Measurements from ENCODE around the gene F12.
A peak's percentile ranks its signal among the peaks of the same experiment; 100 is the strongest.
"Not testable (repeated sequence)": the region's sequence is repeated elsewhere in the genome, so short reads cannot be mapped to it uniquely, and the experiment has no call there.

Gene F12

DNA sequence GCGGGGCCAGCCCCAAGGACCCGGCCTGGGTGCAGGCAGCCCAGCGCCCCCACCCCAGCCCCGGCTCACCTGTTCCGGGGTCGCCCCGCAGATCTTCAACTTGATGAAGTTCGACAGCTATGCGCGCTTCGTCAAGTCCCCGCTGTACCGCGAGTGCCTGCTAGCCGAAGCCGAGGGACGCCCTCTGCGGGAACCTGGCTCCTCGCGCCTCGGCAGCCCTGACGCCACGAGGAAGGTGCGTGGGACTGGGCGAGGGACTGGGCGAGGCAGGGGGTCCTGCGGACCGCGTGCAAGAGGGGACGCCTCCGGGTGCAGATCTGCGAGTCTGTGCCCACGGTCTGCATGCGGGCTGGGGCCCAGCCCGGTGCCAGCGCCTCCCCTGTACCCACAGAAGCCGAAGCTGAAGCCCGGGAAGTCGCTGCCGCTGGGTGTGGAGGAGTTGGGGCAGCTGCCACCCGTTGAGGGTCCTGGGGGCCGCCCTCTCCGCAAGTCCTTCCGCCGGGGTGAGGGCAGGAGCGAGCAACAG is 42.0 kb downstream of the F12 start:
- no peak for DNase-seq

DNA sequence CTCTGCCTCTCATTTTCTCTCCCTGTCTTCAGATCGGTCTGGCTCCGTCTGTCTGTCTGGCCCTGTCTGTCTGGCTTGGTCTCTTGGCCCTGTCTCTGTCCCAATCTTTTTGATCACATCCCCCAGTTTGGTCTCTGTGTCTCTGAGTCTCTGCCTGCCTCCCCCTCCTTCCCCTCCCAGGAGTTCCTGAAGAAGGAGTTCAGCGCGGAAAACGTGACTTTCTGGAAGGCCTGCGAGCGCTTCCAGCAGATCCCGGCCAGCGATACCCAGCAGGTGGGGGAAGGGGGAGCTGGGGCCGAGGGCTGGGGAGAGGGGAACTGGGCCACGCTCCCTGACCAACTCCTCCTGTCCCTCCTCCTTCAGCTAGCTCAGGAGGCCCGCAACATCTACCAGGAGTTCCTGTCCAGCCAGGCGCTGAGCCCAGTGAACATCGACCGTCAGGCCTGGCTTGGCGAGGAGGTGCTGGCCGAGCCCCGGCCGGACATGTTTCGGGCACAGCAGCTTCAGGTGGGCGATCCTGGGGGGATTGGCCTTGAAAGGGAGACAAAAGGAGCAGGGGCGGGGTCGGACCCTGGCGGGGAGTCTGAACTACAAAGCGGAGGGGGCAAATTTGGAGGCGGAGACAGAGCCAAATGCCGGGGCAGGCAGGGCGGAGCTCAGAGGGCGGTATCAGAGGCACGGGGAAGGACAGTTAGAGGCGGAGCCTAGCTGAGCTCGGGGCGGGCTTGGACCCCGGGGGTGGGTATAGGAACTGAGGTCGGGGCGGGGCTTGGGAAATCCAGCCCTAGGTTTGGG is 42.6 kb downstream of the F12 start:
- DNase-seq, result peak; percentile 86

DNA sequence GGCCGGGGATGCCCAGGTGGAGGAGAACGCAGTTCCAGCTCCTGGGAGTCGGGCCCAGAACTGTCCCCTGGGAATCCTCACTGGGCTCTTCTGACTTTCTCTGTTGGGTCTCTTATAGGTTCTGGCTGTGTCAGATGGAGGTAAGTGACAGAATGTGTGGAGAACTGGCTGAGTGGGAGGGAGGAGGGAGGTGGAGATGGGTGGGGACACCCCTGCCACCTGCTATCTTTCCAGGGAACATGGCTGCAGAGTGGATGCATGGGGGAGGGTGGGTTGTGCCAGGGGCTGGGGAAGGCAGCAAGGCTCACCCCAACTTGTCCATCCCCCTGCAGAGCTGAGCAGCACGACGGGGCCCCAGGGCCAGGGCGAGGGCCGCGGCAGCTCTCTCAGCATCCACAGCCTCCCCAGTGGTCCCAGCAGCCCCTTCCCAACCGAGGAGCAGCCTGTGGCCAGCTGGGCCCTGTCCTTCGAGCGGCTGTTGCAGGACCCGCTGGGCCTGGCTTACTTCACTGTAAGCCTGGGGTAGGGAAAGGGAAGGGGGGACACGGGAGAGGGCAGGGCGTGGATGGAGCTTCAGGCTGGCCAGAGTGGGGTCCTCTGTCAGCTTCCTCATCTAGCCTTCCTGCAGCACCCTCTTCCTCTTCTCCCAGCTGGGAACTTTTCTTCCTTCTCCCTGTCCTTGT is 43.4 kb downstream of the F12 start:
- no peak for DNase-seq

DNA sequence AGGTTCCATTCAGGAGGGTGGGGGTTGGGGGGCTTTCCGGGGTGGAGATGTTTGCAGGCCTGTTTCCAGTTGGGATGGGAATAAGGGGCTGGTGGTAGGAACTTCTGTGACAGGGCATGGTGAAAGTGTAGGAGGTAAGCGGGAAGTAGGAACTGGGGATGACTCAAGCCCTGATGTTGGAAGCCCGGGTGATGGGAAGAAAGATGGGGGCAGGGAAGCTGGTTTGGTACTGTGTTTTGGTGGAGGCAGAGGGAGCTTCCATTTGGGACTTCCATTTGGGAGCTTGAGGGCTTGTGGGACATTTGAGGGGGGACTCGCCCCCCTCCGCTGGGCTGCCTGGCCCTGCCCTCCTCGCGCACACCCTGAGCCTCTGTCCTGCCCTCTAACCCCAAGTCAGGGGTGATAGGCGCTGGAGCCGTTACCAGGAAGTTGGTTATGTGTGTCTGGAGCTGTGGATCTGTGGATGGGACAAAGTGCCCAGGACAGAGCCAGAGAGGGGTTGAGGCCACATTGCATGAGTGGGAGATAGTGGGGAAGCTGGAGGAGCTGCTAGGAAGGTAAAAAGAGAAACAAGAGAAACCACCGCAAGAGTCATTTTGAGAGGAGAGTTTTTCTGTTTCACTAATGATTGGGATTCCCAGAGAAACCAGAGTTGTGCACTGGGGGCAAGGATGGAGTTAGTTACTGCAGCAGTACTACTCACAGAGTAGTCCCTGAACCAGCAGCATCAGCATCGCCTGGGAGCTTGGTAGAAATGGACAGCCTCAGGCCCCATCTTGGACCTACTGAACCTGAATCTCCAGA is 45.0 kb downstream of the F12 start:
- DNase-seq, result peak; percentile 26

DNA sequence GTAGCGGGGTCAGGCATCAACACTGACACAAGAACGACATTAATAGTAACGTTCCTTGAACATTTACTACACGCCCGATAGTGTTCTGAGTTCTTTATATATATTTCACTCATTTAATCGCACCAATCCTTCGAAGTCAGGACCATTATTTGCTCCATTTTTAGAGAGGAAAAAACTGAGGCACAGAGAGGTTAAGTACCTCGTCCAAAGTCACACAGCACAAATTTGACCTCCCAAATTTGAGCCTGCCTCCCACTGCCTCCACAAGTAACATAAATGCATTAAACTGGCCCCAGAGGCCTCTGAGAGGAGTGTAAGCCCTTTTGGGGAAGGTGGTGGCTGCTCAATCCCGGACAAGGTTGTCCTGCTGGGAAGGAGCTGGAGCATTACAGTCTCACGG is 45.8 kb downstream of the F12 start:
- no peak for DNase-seq

DNA sequence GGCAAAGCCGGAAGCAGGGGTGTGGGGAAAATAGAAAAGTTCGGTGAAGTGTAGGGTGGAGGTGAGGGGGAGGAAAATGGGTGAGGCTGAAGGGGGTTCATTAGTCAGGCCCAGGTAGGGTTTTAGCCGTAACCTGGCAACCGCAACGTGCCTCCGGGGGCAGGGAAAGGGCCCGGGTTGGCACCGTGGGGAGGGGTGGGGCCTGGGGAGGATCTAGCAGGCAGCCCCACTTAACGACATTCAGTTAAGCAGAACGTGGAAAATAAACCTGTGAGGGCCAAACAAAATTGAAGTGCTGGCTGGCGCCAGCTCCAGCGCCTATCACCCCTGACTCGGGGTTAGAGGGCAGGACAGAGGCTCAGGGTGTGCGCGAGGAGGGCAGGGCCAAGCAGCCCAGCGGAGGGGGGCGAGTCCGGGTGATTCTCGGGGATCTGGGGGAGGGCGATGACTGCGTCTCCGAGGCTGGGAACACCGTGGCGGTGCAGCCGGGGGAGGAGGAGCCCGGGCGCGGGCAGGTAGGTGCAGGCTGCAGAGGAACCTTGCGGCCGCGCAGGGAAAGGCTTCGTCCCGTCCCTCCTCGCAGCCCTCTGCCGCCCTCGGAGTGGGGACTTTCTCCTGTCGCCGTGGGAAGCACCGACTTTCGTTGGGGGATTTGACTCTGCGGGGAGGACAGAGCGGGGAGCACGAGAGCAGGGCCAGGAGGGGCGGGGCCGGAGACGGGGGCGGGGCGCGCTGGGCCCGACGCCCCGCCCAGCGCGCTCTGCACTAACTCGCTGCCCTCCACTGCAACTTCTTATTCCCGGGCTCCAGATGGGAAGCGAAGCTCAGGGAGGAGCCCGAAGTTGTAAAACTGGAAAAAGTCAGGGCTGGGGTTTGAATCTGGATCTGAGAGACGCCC is 46.5 kb downstream of the F12 start:
- peak; percentile 39 for DNase-seq

DNA sequence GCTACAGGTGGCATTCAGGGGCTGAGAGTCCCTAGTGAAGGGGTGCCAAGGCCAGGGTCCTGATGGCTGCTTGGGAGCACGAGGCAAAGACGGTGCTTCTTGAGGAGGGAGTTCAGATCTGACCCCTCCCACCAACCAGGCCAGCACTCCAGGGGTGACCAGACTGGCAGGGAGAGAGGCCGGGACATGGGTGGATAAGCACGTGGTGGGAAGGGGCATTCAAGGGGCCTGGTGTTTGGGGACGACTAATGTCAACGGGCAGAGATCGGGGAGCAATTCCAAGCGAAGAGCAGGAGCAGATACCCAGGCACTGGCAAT is 47.1 kb downstream of the F12 start:
- no peak for DNase-seq

DNA sequence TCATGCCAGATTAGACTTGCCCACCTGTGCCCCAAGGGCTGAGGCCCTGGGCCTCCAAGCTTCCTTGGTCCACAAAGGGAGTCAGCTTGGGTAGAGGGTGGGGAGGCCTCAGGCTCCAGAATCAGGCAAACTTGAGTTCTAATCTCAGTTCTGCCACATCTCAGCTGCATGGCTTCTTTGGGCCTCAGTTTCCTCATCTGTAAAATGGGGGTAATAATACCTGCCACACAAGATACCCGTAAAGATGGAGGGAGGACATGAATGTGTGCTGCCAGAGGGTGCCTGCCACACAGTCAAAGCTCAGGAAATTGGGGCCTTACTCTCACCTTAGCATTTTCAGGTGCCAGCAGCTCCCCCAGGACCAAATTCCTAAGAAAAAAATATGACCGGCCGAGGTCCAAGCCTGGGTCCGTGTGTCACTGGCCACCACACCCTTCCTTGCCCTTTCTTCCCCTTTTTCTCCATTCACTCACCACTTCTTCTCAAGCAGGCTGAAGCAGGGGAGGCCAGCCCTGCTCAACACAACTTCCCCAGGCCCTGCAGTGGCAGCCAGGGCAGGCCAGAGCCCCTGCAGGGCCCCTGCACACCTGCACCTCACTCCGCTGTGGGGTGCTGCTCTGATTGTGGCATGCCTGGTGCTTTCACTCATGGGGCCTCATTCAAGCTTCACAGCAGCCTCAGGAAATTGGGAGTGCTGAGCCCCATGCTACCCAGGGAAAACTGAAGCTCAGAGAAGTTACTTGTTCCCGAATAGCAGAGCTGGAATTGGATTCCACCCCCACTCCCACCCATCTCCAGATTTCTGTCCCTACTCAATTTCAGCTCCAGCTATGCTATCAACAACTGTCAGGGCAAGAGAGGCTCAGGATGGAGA is 47.7 kb downstream of the F12 start:
- no peak for DNase-seq

DNA sequence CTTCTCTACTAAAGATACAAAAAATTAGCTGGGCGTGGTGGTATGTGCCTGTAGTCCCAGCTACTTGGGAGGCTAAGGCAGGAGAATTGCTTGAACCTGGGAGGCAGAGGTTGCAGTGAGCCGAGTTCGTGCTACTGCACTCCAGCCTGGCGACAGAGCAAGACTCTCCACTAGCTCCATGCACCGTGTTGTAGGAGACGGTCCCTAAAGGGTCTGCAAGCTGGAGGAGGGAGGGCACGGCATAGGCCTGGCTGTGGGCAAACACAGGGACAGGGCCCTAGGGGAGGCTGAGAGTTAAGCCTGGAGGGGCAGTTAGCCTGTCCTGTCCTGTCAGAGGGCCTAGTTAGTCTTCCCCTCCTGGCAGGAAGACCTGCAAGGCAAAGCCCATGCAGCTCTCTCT is 48.6 kb downstream of the F12 start:
- not testable (repeated sequence) for DNase-seq

DNA sequence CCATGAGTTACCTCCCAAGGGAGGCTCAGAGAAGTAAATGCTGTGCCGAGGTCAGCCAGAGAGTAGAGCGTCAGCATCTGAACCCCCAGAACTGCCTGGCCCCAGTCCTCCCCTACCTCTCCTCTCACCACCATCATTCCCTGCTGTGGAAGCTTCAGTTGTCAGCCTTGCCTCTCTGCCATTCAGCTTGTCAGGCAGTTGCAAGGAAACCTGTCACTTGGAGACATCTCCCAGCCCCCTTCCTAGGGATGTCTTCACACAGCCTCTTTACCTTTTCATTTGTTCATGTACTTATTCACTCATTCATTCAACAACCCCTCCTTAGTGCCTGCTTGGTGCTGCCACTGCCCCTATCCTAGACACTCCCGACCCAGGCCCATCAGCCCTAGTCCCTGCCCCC is 49.5 kb downstream of the F12 start:
- no peak for DNase-seq

DNA sequence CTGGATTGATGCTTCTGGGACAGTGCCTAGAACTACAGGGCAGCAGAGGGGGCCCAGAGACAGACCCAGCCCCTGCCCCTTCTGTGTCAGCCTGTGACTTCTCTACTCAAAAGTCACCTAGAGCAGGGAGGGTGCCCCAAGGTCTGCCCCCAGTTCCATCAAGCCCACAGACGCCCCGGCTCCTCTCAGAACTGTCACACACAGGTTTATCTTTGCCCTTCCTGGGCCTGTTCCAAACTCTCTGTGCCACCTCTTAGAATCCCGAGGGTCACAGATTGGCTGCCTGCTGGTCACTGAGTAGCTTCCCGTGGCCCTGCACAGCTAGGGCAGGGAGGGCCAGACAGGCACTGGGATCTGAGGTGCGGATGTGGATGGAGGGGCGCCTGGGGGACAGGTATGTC is 49.9 kb downstream of the F12 start:
- DNase-seq, result no peak

DNA sequence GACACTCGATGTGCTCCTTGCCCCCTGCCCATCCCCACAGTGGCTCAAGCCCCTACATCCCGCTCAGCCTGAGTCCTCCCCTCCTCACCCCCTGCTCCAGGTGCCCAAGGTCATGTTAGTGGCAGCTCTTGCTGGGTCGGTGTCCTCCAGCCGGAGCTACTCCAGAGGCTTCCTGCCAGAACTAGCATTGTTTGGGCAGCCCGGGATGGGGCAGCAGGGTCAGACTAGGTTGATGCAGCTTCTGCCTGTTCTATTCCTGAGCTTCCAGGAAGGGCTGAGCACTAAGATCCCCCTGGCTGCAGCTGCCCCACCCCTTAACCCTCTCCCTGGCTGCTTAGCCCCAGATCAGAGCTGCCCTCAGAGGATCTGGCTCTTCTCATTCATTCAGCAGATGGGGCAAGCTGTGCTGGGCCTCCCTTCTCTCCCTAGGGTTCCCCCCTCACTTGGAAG is 51.0 kb downstream of the F12 start:
- DNase-seq, result no peak

DNA sequence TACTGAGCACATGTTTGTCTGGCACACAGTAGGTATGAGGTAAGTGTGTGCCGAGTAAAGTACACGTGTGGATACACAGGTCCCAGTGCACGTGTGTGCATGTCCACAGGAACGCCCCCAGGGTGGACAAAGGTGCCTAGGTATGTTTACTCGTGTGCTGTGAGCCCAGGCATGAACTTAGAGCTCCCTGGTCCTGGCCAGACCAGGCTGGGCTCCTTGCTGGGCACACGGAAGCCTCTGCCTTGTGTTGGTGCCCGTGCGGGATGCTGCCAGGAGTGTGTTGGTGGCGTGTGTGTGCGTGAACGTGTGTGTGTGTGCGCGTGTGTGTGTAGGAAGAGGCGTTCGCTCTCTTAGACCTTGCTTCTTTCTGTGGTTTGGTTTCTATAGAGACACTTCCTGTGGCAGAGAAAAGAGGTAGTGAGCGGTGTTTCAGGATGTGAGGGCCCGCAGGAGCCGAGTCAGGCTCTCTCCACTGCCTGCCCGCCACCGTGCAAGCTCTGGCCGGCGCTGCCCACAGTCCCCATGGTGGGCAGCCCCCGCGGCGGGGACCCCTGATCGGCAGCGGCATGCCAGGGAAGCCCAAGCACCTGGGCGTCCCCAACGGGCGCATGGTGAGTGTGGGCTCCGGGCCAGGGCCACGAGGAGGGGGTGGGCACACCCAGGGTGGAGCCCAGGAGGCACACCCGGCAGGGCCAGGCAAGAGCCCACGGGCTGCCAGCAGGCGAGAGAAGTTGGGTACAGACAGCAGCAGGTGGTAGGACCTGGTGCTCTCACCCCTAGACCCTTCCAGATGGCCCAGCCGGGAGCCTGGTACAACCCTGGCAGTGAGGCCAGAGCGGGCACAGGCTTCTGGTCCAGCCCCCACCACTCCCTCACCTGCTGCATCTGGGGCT is 51.7 kb downstream of the F12 start, which contains the start of gene RGS14:
TSS of gene RGS14 (plus strand) at position 466 of the 893 bp plus-strand sequence. CDS start at position 567, 101 bp downstream.
- DNase-seq, result peak; percentile 45

DNA sequence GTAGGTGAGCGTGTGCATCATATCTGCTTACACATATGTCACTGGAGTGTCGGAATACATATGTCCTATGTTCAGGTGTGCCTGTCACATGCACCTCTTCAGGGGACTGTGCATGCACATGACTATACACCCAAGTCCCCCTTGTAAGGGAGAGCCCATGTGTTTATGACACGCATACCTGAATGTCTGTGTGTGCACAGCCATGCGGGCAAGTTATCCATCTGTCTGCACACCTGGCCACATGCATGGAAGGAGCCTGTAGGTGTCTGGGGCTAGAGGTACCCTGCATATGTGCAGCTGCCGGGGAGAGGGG is 52.3 kb downstream of the F12 start:
- no peak for DNase-seq

DNA sequence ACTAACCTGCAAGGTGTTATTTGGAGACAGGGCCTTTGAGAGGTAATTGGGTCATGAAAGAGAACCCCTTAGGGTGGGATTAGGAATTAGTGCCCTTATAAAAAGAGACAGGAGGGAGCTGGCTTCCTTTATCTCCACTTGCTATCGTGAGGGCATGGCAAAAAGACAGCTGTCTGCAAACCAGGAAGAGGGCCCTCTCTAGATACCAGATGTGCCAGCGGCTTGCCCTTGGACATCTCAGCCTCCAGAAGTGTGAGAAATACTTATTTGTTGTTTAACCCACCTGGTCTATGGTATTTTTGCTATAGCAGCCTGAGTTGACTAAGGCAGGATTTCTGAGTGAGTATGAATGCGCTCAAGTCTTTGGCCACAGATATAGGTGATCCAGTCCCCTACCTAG is 52.6 kb downstream of the F12 start:
- no peak for DNase-seq

DNA sequence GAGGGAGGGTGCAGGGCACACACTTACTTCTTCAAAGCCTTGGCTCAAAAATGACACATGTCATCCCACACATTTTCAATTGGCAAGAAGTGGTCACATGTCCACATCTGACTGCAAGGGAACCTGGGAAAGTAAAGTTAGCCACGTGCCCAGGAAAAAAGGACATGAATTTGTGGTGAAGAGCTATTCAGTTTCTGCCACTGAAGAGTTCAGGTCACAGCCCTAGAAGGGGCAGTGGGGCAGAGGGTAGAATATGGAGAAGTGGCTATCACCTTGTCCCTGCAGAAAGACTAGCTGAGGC is 53.5 kb downstream of the F12 start:
- no peak for DNase-seq

DNA sequence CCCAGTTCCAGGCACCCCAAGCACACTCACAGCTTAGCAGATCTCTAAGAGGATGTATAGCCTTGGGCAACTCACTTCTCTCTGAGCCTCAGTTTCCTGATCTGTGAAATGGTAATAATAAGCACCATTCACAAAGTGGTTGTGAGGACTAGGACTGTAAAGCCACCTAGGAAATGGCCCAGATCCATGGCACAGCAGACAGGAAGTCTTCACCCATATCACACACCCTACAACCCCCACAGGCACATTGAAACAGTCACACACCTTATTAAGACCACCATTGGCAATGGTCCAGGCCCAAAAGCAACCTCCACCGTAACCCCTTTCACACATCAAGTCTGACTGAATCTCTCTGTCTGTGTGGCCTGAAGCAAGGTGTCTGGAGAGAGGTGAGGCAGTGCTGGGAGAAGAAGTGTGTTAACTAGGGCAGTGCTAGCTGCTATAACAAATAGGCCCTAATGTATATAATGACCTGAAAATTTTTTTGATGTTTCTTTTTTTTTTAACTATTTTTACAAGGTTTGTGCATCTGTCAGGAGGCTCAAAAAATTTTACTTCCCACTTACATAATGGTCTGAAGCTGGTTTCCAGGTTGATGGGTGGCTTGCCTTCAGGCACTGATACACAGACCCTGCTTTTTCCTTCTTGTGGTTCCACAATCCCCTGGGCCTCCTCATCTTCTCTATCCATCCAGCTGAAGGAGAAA is 54.0 kb downstream of the F12 start:
- DNase-seq, result no peak

DNA sequence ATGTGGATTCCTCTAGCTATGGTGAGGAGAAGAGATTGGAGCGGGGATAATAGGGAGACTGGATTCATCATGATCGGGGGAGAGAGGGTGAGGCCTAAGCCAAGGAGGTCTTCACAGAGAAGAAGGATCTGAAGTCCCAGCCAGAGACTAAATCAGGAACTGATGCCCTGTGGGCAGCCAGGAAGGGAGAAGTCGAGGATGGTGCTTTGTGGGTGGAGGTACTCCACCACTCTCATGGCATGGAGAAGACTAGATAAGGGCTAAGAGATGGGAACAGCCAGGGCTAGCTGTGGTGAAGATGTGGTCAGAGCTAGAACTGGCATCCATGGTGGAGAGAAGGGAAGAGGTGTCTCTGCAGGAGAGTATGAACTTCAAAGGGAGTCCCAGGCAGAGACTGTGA is 54.7 kb downstream of the F12 start:
- no peak for DNase-seq

DNA sequence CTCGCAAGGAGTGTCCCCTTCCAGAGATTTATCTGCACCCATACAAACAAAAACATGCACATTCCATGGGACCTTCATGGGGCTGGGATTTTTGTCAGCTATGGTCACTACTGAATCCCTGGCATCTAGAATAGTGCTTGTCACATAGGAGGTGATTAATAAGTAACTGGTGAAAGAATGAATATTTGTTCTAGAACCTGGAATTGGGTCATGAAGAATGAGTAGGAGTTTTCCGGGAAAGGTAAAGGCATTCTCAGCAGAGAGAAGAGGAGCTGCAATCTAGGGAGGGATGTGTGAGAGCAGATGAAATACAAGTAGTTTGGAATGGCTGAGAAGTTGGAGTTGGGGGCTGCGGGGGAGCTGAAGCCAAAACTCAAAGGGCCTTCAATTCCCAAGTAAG is 55.1 kb downstream of the F12 start:
- DNase-seq, result no peak

DNA sequence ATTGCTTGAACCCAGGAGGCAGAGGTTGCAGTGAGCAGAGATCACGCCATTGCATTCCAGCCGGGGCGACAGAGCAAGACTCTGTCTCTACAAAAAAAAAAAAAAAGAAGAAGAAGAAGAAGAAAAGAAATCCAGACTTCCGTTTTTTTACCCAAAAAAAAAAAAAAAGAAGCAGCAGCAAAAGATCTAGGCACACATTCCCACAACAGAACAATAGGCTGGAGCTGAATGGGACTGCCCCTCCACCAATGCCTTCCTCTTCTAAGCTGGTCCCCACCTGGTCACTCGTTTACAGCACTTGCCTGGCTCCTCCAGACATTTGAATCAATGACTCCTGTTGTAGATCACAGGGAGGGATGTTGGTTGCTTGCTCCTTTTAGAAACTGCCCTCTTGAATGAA is 56.3 kb downstream of the F12 start:
- no peak for DNase-seq
